Measurements from ENCODE around the gene CDH5. TPM values are rescaled to one million over a fixed set of nuclear protein-coding genes. Genes with fewer than 3 reads are reported as not detected.

CDH5 gene
- total and polyA plus RNA-seq, 7 donors, result 15.1 to 48.4 (median 22.2) TPM

- no peak for DNase-seq
- Histone ChIP-seq H3K4me1 (no peaks in the 10 kb centered on the region), H3K27me3 (ENCODE audit: insufficient read depth in 3 of 3, low read length in 2 of 3) (peaks cover 0 to 30% (median 0%) of the 10 kb centered on the region in 3 donors), H3K27ac (no peak overlapping the region), H3K9me3 (no peaks in the 10 kb centered on the region), H3K4me3 (no peak overlapping the region), H3K36me3 (ENCODE audit: insufficient read depth in 1 of 2, low read depth in 1 of 2) (no peaks in the 10 kb centered on the region)
- WGBS, 3 donors, result 54 to 71% (median 64%) methylated on average over 5 of the region's 5 CpGs
- TF ChIP-seq CTCF (IDR thresholded peaks at IDR 0.05), result no peak
- intact Hi-C loops (cut with DNase I), result no loop called here
- no peak for ATAC-seq
Measured at GRCh38 chr16:66353055-66353454, 13.4 kb upstream of the CDH5 start.

- Histone ChIP-seq H3K27ac (no peak overlapping the region), H3K4me3 (no peak overlapping the region), H3K36me3 (ENCODE audit: insufficient read depth in 1 of 2, low read depth in 1 of 2) (no peaks in the 10 kb centered on the region), H3K27me3 (ENCODE audit: insufficient read depth in 3 of 3, low read length in 2 of 3) (peaks cover 0 to 31% (median 0%) of the 10 kb centered on the region in 3 donors), H3K4me1 (no peaks in the 10 kb centered on the region), H3K9me3 (no peaks in the 10 kb centered on the region)
- no peak for ATAC-seq
- no peak for TF ChIP-seq CTCF (IDR thresholded peaks at IDR 0.05)
- intact Hi-C loops (cut with DNase I), result no loop called here
- 46 to 47% (median 47%) methylated on average over 11 of the region's 11 CpGs for WGBS, 3 donors
- no peak for DNase-seq
Measured at GRCh38 chr16:66354034-66354909, 12.2 kb upstream of the CDH5 start.

- Histone ChIP-seq H3K27me3 (ENCODE audit: insufficient read depth in 3 of 3, low read length in 2 of 3) (peaks cover 0 to 31% (median 0%) of the 10 kb centered on the region in 3 donors), H3K4me3 (no peak overlapping the region), H3K4me1 (no peaks in the 10 kb centered on the region), H3K27ac (no peak overlapping the region), H3K36me3 (ENCODE audit: insufficient read depth in 1 of 2, low read depth in 1 of 2) (no peaks in the 10 kb centered on the region), H3K9me3 (no peaks in the 10 kb centered on the region)
- intact Hi-C loops (cut with DNase I), result no loop called here
- DNase-seq (no peak), ATAC-seq (no peak)
- 57 to 81% (median 78%) methylated on average over 8 of the region's 8 CpGs for WGBS, 3 donors
- TF ChIP-seq CTCF (IDR thresholded peaks at IDR 0.05), result no peak
Measured at GRCh38 chr16:66355526-66355925, 11.0 kb upstream of the CDH5 start.

- intact Hi-C loops (cut with DNase I), result loop anchor here in 1 of 2 donors (2.0 kb wide), 1 partner anchor 125 kb away; no protein-coding TSS in a partner anchor
- DNase-seq (no peak), ATAC-seq (peak in 1 of 4 donors; percentile 61)
- Histone ChIP-seq H3K27ac (no peak overlapping the region), H3K36me3 (ENCODE audit: insufficient read depth in 1 of 2, low read depth in 1 of 2) (no peaks in the 10 kb centered on the region), H3K9me3 (no peaks in the 10 kb centered on the region), H3K4me3 (no peak overlapping the region), H3K27me3 (ENCODE audit: insufficient read depth in 3 of 3, low read length in 2 of 3) (peaks cover 0 to 26% (median 2%) of the 10 kb centered on the region in 3 donors), H3K4me1 (no peaks in the 10 kb centered on the region)
- TF ChIP-seq CTCF (IDR thresholded peaks at IDR 0.05), result peak; percentile 58
- 1 to 7% (median 2%) methylated on average over 5 of the region's 5 CpGs for WGBS, 3 donors
Measured at GRCh38 chr16:66357523-66357928, 9.0 kb upstream of the CDH5 start.
